Thoracic aorta (tissue), 2 donors: ENCODE results near the gene PODN. TPM values are rescaled to one million over a fixed set of nuclear protein-coding genes. Genes with fewer than 3 reads are reported as not detected.

Experiments used
- ATAC-seq: fragments of 150-250 bp; one replicate; pipeline ENCODE4 v1.8.0; 2017; ENCODE audit warnings: low read depth; ENCODE audit not compliant: insufficient number of reproducible peaks, low FRiP score
- DNase-seq: peaks from one replicate; pipeline ENCODE4 v3.0.0-alpha.2; 2020; ENCODE audit warnings: low spot score
- H3K27ac ChIP-seq, 2 donors: fragments of 200-600 bp; sonication (generic); 1 replicate in 1 of 2; 2 replicates in 1 of 2; pipeline ENCODE4 v1.5.1; 2016; ENCODE audit warnings: mild to moderate bottlenecking in 2 of 2, moderate library complexity in 2 of 2
- H3K27me3 ChIP-seq: fragments of 200-600 bp; sonication (generic); replicated peaks from 2 replicates; pipeline ENCODE4 v1.6.0; 2016; ENCODE audit warnings: mild to moderate bottlenecking; ENCODE audit not compliant: insufficient read depth
- H3K36me3 ChIP-seq: fragments of 200-600 bp; sonication (generic); one replicate; pipeline ENCODE4 v1.5.1; 2016
- H3K4me1 ChIP-seq, 2 donors: fragments of 200-600 bp; sonication (generic); 1 replicate in 1 of 2; 2 replicates in 1 of 2; pipeline versions ENCODE4 v1.5.1 to v1.6.0; 2016; ENCODE audit warnings: low read depth in 2 of 2, mild to moderate bottlenecking in 1 of 2; ENCODE audit not compliant: control insufficient read depth in 1 of 2
- H3K4me3 ChIP-seq: fragments of 200-600 bp; sonication (generic); 2 replicates; pipeline ENCODE4 v1.5.1; 2016; ENCODE audit warnings: mild to moderate bottlenecking
- H3K9me3 ChIP-seq: fragments of 200-600 bp; sonication (generic); 2 replicates; pipeline ENCODE4 v1.5.1; 2016
- total RNA-seq, 2 donors: library from RNA; depleted of rRNA; stranded (reverse); fragments of >200 nt; gene quantifications; one replicate each; pipeline versions ENCODE4 v1.1.0 to v1.2.3, GENCODE V29; 2016
- TF ChIP-seq, protein P1 (sequence below): fragments of 200-600 bp; sonication (generic); IDR thresholded peaks from one replicate; pipeline ENCODE4 v1.5.1; 2019; ENCODE audit warnings: antibody characterized with exemption

PODN gene
- total RNA-seq, 2 donors from 2014 or later = 119 to 152 TPM

DNA sequence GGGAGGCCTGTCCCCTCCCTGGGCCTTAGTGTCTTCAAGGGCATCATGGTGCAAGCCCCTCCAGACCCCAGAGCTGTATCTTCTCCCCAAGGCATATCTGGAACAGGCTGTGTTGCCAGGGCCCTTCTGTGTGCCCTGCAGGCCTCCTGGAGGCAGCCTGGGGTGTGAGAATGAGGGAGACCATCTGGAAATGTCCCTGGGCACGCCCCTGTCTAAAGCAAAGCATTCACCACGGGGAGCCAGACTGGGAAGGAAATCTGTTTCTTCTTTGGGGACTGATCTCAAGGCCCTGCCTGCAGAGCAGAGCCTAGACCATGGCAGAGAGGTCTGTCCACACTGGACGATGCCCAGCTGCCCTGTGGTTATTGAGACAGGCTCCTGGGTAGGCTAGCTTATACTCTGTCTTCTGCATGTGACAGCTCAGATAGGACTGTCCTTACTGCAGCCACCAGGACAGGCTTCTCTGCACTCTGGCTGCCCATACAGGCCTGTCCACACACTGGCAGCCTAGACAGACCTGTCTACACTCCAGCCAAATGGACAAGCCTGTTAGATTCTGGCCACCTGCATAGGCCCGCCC, 24.6 kb downstream of the PODN start:
- no peaks in the 10 kb centered on the region for H3K27me3 ChIP-seq
- DNase-seq (no peak), ATAC-seq (no peak)
- peaks cover 0 to 8% of the 10 kb centered on the region in 2 donors for H3K4me1 ChIP-seq
- H3K4me3 ChIP-seq = no peak overlapping the region
- no peak overlapping the region for H3K27ac ChIP-seq
- H3K36me3 ChIP-seq = no peaks in the 10 kb centered on the region
- TF ChIP-seq, protein P1, sequence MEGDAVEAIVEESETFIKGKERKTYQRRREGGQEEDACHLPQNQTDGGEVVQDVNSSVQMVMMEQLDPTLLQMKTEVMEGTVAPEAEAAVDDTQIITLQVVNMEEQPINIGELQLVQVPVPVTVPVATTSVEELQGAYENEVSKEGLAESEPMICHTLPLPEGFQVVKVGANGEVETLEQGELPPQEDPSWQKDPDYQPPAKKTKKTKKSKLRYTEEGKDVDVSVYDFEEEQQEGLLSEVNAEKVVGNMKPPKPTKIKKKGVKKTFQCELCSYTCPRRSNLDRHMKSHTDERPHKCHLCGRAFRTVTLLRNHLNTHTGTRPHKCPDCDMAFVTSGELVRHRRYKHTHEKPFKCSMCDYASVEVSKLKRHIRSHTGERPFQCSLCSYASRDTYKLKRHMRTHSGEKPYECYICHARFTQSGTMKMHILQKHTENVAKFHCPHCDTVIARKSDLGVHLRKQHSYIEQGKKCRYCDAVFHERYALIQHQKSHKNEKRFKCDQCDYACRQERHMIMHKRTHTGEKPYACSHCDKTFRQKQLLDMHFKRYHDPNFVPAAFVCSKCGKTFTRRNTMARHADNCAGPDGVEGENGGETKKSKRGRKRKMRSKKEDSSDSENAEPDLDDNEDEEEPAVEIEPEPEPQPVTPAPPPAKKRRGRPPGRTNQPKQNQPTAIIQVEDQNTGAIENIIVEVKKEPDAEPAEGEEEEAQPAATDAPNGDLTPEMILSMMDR = no peak
- H3K9me3 ChIP-seq = no peaks in the 10 kb centered on the region

DNA sequence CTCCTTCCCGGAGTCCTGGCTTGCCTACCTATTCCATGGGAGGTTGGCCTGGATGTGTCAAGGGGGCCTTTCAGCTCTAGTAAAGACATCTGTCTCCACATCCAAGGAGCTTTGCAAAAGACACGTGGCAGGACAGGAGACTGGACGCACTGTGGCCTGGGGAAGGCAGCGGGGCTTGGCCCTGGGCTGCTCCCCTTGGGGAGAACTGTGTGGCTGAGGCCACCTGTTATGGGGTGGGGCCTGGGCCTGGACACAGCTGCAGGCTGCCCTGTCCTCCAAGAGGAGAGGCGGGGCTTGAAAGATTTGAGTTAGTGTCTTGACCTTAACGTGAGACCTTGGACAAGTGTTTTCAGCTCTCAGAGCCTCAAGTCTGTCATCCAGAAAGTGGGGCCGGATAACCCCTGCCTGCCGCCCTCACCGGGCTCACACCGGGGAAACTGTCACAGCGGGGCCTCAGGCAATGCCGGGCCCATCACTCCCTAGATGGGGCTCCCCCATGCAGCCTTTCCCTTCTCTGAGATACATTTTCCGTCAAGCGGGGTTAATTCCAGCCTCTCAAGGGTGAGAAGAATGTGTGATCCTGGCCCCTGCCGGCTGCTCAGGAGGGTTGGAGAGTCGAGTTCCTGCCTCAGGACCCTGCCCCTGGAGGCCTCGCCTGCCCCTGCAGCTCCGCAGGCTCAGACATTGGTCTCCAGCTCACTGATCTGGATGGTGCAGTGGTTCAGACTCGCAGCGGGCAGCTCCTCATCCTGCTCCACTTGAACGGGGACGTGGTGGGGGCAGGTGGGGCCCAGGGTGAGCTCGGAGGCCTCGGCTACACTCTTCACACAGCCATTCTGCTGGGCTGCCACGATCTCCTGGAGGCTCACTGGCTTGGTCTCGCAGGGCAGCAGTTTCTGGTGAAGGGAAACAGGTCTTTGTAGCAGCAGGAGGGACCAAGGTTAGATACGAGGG, 25.6 kb downstream of the PODN start:
- no peaks in the 10 kb centered on the region for H3K36me3 ChIP-seq
- no peak overlapping the region for H3K27ac ChIP-seq
- DNase-seq (no peak), ATAC-seq (no peak)
- no peaks in the 10 kb centered on the region for H3K9me3 ChIP-seq
- H3K4me3 ChIP-seq = no peak overlapping the region
- H3K4me1 ChIP-seq = peaks cover 0 to 13% of the 10 kb centered on the region in 2 donors
- H3K27me3 ChIP-seq = no peaks in the 10 kb centered on the region
- TF ChIP-seq, protein P1 = no peak

DNA sequence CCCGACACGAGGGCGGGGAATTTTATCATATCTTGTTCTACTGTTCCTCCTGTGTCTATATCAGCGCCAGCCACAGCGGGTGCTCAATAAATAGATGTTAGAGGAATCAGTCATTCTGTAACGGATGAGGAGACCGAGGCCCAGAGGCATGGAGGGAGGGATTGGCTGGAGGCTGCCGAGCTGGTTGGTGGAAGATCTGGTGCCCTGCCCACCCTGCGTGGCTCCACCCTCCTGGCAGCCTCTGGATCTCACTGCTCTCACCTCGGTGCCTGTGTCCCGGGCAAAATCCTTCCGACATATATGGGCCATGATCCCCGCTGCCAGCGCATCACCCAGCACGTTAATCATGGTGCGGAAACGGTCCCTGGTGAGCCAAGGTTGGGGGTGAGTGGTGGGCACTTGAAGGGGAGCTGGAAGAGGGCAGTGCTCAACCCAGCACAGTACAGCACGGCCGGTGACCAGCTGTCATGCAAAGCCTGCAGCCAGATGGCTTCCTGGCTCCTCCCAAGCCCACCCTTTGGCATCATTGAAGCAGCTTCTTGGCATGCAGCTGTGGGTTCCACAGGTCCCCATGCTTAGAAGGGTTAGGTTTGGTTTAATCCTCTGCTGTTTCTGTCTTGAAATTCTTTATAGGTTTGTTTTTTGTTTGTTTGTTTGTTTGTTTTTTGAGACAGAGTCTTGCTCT, 26.7 kb downstream of the PODN start:
- Histone ChIP-seq H3K27ac (no peak overlapping the region), H3K36me3 (no peaks in the 10 kb centered on the region), H3K4me1 (peaks cover 0 to 13% of the 10 kb centered on the region in 2 donors), H3K27me3 (no peaks in the 10 kb centered on the region), H3K4me3 (no peak overlapping the region), H3K9me3 (no peaks in the 10 kb centered on the region)
- TF ChIP-seq, protein P1 = no peak
- DNase-seq (no peak), ATAC-seq (no peak)

DNA sequence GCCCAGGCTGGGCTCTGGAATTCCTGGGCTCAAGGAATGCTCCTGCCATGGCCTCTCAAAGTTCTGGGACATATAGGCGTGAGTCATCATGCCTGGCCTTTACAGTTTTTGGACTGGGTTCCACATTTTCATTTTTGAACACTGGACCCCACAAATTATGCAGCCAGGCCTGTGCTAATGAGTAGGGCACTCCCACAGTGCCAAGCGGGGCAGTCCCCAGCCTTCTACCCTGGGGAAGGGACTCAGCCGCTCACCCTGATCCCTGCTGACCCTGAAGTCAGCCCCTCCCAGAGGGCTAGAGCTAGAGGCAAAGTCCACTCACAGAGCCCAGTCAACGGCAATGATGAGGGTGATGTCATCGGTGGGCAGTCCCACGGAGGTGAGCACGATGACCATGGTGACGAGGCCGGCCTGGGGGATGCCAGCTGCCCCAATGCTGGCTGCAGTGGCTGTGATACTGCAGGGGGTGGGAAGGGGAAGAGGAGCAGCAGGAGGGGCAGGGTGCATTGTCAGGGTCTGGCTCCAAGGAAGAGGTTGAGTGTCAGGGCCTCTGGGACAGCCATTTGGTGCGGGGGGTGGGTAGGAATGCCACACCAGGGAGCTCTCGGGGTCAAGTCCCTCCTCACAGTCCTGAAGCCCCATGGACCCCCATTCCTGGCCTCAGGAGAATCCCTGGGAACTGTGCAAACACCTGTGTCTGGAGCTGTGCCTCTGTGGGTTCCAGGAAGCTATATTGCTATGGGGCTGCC, 27.6 kb downstream of the PODN start:
- no peak overlapping the region for H3K4me3 ChIP-seq

More for the DNA sequence above, 27.6 kb downstream of the PODN start:
- no peak for ATAC-seq
- H3K27me3 ChIP-seq = no peaks in the 10 kb centered on the region
- H3K9me3 ChIP-seq = no peaks in the 10 kb centered on the region
- H3K27ac ChIP-seq = no peak overlapping the region
- H3K36me3 ChIP-seq = no peaks in the 10 kb centered on the region
- DNase-seq = no peak
- H3K4me1 ChIP-seq = peaks cover 0 to 13% of the 10 kb centered on the region in 2 donors
- TF ChIP-seq, protein P1 = no peak
